HG03442 (cell line): ENCODE measurements around the gene LBHD1.
"Not testable (repeated sequence)": the region's sequence is repeated elsewhere in the genome, so short reads cannot be mapped to it uniquely, and the experiment has no call there.

ENCODE experiments used
- ATAC-seq: cut with Tn5 transposase; IDR thresholded peaks from one replicate; pipeline ENCODE4 v1.9.1; 2021; ENCODE audit warnings: mild to moderate bottlenecking, moderate library complexity; ENCODE audit not compliant: unreplicated experiment

LBHD1 gene

GRCh38 chr11:62665599-62666258 is 6.3 kb downstream of the LBHD1 start:
- ATAC-seq, result no peak

- ATAC-seq, result peak; percentile 83
These were observed 6.9 kb downstream of the LBHD1 start, which contains the start of the genes C11orf98 and CSKMT for GRCh38 chr11:62665075-62665598. Gene C11orf98, minus strand, starts transcription at chr11:62665210. Its CDS starts 41 bp downstream, at chr11:62665169. Gene CSKMT, plus strand, starts transcription at chr11:62665312. Its CDS starts 568 bp downstream, at chr11:62665880.

GRCh38 chr11:62664405-62665074 is 7.5 kb downstream of the LBHD1 start:
- peak; percentile 25 for ATAC-seq

GRCh38 chr11:62656796-62657429 is 15.2 kb downstream of the LBHD1 start:
- no peak for ATAC-seq

- no peak for ATAC-seq
These were observed 17.8 kb downstream of the LBHD1 start for GRCh38 chr11:62654297-62654696.

GRCh38 chr11:62652161-62653006 is 19.7 kb downstream of the LBHD1 start:
- ATAC-seq, result no peak

GRCh38 chr11:62650283-62650682 is 21.8 kb downstream of the LBHD1 start:
- not testable (repeated sequence) for ATAC-seq

- ATAC-seq, result no peak
These were observed 22.6 kb downstream of the LBHD1 start for GRCh38 chr11:62649486-62649885.

GRCh38 chr11:62648967-62649364 is 23.1 kb downstream of the LBHD1 start:
- ATAC-seq, result no peak

GRCh38 chr11:62648185-62648966 is 23.7 kb downstream of the LBHD1 start:
- no peak for ATAC-seq

GRCh38 chr11:62647609-62648005 is 24.5 kb downstream of the LBHD1 start:
- no peak for ATAC-seq

GRCh38 chr11:62646825-62647608 is 25.1 kb downstream of the LBHD1 start:
- no peak for ATAC-seq

GRCh38 chr11:62645946-62646824 is 25.9 kb downstream of the LBHD1 start, which contains the start of gene GANAB:
Gene GANAB, minus strand, starts transcription at chr11:62646613. Its CDS starts 14 bp downstream, at chr11:62646599.
- ATAC-seq, result peak; percentile 94

- no peak for ATAC-seq
These were observed 26.5 kb downstream of the LBHD1 start for GRCh38 chr11:62645671-62645945.

GRCh38 chr11:62644220-62644619 is 27.8 kb downstream of the LBHD1 start:
- no peak for ATAC-seq

GRCh38 chr11:62632492-62632891 is 39.6 kb downstream of the LBHD1 start:
- ATAC-seq, result no peak

GRCh38 chr11:62627713-62628112 is 44.4 kb downstream of the LBHD1 start:
- no peak for ATAC-seq

GRCh38 chr11:62622476-62623089 is 49.5 kb downstream of the LBHD1 start:
- no peak for ATAC-seq
